HepG2 (cell line): ENCODE measurements around the gene TLNRD1. TPM values are rescaled to one million over a fixed set of nuclear protein-coding genes. Genes with fewer than 3 reads are reported as not detected.
A peak's percentile ranks its signal among the peaks of the same experiment; 100 is the strongest.

Experiments used
- CAMTA2 ChIP-seq: sonication (generic); formaldehyde crosslinking; IDR thresholded peaks from 2 replicates; pipeline ENCODE4 v1.4.0; 2020; ENCODE audit warnings: mild to moderate bottlenecking, missing genetic modification reagents, borderline replicate concordance
- ELF3 ChIP-seq: IDR thresholded peaks from 2 replicates; pipeline ENCODE4 v1.6.1; 2016; ENCODE audit warnings: missing genetic modification reagents, missing compliant biosample characterization
- HDAC6 ChIP-seq: fragments of 200-600 bp; sonication (generic); IDR thresholded peaks from 2 replicates; pipeline ENCODE4 v1.7.0; 2017; ENCODE audit warnings: mild to moderate bottlenecking, antibody characterized with exemption, low read length, low read depth
- HNF4A ChIP-seq: sonication (generic); formaldehyde crosslinking; IDR thresholded peaks from 2 replicates; pipeline ENCODE4 v1.4.0; 2020; ENCODE audit warnings: missing genetic modification reagents
- KDM1A ChIP-seq: IDR thresholded peaks from 2 replicates; pipeline ENCODE4 v1.6.1; 2016; ENCODE audit warnings: missing compliant biosample characterization
- KDM4B ChIP-seq: sonication (generic); formaldehyde crosslinking; IDR thresholded peaks from 2 replicates; pipeline ENCODE4 v1.4.0; 2020; ENCODE audit warnings: missing genetic modification reagents
- KLF12 ChIP-seq: sonication (generic); formaldehyde crosslinking; IDR thresholded peaks from 2 replicates; pipeline ENCODE4 v1.4.0; 2020; ENCODE audit warnings: missing genetic modification reagents, borderline replicate concordance
- PAF1 ChIP-seq: IDR thresholded peaks from 2 replicates; pipeline ENCODE4 v1.6.1; 2016; ENCODE audit warnings: missing genetic modification reagents, missing compliant biosample characterization
- POLR2A ChIP-seq, 2 experiments: IDR thresholded peaks; 2 replicates each; pipeline ENCODE4 v1.6.1; 2011; ENCODE audit warnings: low read depth in 2 of 2, low read length in 2 of 2, mild to moderate bottlenecking in 1 of 2, moderate library complexity in 1 of 2; ENCODE audit not compliant: insufficient read depth in 1 of 2
- REXO4 ChIP-seq: sonication (generic); formaldehyde crosslinking; IDR thresholded peaks from 2 replicates; pipeline ENCODE4 v1.8.0; 2022; ENCODE audit warnings: missing genetic modification reagents, mild to moderate bottlenecking, borderline replicate concordance
- SMAD1 ChIP-seq: sonication (generic); formaldehyde crosslinking; IDR thresholded peaks from 2 replicates; pipeline ENCODE4 v1.4.0; 2020; ENCODE audit warnings: missing genetic modification reagents, low read depth, mild to moderate bottlenecking, borderline replicate concordance
- SYNCRIP ChIP-seq: fragments of 200-400 bp; formaldehyde crosslinking; IDR thresholded peaks from 2 replicates; pipeline ENCODE4 v1.6.1; 2018; ENCODE audit warnings: mild to moderate bottlenecking, low read depth, low read length; ENCODE audit not compliant: insufficient read depth
- ZFP90 ChIP-seq: sonication (generic); formaldehyde crosslinking; IDR thresholded peaks from 2 replicates; pipeline ENCODE4 v1.8.0; 2022; ENCODE audit warnings: missing genetic modification reagents, mild to moderate bottlenecking, inconsistent platforms, borderline replicate concordance
- ZNF136 ChIP-seq: sonication (generic); formaldehyde crosslinking; IDR thresholded peaks from 2 replicates; pipeline ENCODE4 v1.8.1; 2022; ENCODE audit warnings: low read depth, mild to moderate bottlenecking, moderate library complexity, missing genetic modification reagents
- ZNF18 ChIP-seq: sonication (generic); formaldehyde crosslinking; IDR thresholded peaks from 2 replicates; pipeline ENCODE4 v1.8.0; 2022; ENCODE audit warnings: mild to moderate bottlenecking, missing genetic modification reagents; ENCODE audit not compliant: insufficient replicate concordance
- ZNF207 ChIP-seq: fragments of 450-650 bp; IDR thresholded peaks from 2 replicates; pipeline ENCODE4 v1.6.1; 2016; ENCODE audit warnings: antibody characterized with exemption, borderline replicate concordance
- ZNF256 ChIP-seq: sonication (generic); formaldehyde crosslinking; conservative IDR thresholded peaks from 2 replicates; pipeline ENCODE4 v1.4.0; 2020; ENCODE audit warnings: missing genetic modification reagents
- ZNF331 ChIP-seq: sonication (generic); formaldehyde crosslinking; IDR thresholded peaks from 2 replicates; pipeline ENCODE4 v1.4.0; 2020; ENCODE audit warnings: missing genetic modification reagents
- ZNF430 ChIP-seq: sonication (generic); formaldehyde crosslinking; IDR thresholded peaks from 2 replicates; pipeline ENCODE4 v1.9.0; 2021; ENCODE audit warnings: mild to moderate bottlenecking, missing genetic modification reagents
- ZNF879 ChIP-seq: sonication (generic); formaldehyde crosslinking; IDR thresholded peaks from 2 replicates; pipeline ENCODE4 v1.8.1; 2023; ENCODE audit warnings: missing genetic modification reagents
- ZSCAN9 ChIP-seq: IDR thresholded peaks from 2 replicates; pipeline ENCODE4 v1.6.1; 2016; ENCODE audit warnings: borderline replicate concordance
- polyA plus RNA-seq, 8 experiments: library from polyadenylated mRNA; depleted of rRNA in 3 of 8; stranded (reverse) in 7 of 8; unstranded in 1 of 8; fragments of >200 nt; fragmentation: Illumina TruSeq in 4 of 8; extraction: Trizol in 4 of 8; gene quantifications; 2 replicates each; pipeline versions ENCODE4 v1.2.1 to v1.2.3, GENCODE V29; 2011 to 2016; ENCODE audit warnings: low read depth in 4 of 8, missing spikeins in 1 of 8, mixed read lengths in 1 of 8; ENCODE audit not compliant: insufficient read depth in 1 of 8
- total RNA-seq, 5 experiments: library from RNA; depleted of rRNA; stranded (reverse); fragments of >200 nt; fragmentation: Illumina TruSeq; extraction: Trizol; gene quantifications; 2 replicates each; pipeline ENCODE4 v1.2.3, GENCODE V29; 2016; ENCODE audit warnings: low read depth in 1 of 5
- TF ChIP-seq, protein P1 (sequence below): sonication (generic); formaldehyde crosslinking; IDR thresholded peaks from 2 replicates; pipeline ENCODE4 v1.5.1; 2020; ENCODE audit warnings: mild to moderate bottlenecking, missing genetic modification reagents, moderate library complexity
- TF ChIP-seq, protein P2 (sequence below): sonication (generic); formaldehyde crosslinking; IDR thresholded peaks from 2 replicates; pipeline ENCODE4 v1.5.1; 2020; ENCODE audit warnings: missing genetic modification reagents, mild to moderate bottlenecking, borderline replicate concordance
- TF ChIP-seq, protein P3 (sequence below): sonication (generic); formaldehyde crosslinking; IDR thresholded peaks from 2 replicates; pipeline ENCODE4 v1.5.0; 2020; ENCODE audit warnings: missing genetic modification reagents, mild to moderate bottlenecking, borderline replicate concordance
- TF ChIP-seq, protein P4 (sequence below): sonication (generic); formaldehyde crosslinking; conservative IDR thresholded peaks from 2 replicates; pipeline ENCODE4 v1.4.0; 2020; ENCODE audit warnings: missing genetic modification reagents

TLNRD1 gene
- total and polyA plus RNA-seq, 2 of the 13 experiments (the other 11 are each of a cell fraction or from before 2014, with no cell fraction given): 3.4 to 5.3 TPM

DNA sequence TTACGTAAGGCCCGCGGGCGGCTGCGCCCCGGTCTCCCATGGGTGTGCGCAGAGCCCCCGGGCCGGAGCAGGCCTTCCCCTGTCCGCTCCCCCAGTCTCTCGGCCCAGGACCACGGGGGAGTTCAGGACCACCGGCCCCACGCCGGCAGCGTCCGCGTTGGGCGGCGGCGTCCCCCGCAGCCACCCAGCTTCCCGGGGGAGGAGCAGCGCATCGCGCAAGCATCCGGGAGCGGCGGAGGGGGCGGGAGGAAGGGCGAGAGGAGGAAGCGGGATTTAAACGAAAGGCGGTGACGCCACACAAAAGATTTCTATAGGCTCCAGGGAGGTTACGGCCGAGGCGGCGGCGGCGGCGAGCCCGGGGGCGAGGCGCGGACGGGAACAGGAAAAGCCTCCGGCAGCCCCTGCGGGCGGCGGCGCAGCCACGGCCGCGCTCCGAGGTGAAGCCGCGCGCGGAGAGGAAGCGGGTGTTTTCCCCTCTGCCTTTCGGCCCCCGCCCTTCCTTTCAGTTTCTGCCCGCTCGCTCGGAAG is at the start of gene TLNRD1 (continued):
- TF ChIP-seq ZSCAN9 (CRISPR knock-in tag) (0 out of 2 replicates have a peak, but pooled peaks have one; percentile 19), KDM1A (CRISPR knock-in tag) (no peak), ZNF207 (no peak), HDAC6 (no peak), ZFP90 (CRISPR knock-in tag) (no peak; the same call in 1 of the 2 replicates), CAMTA2 (CRISPR knock-in tag) (no peak), PAF1 (CRISPR knock-in tag) (no peak), POLR2A (IDR thresholded peaks at IDR 0.05; ENCODE audit: insufficient read depth in 1 of 2, low read depth in 2 of 2, low read length in 2 of 2) (peak; percentile 59 to 90; a peak in 3 of 4 replicates), SMAD1 (CRISPR knock-in tag) (no peak), HNF4A (CRISPR knock-in tag) (no peak), ZNF18 (CRISPR knock-in tag) (no peak), KDM4B (no peak; the same call in 1 of the 2 replicates), ZNF256 (CRISPR knock-in tag) (no peak), ELF3 (CRISPR knock-in tag) (peak; percentile 89), ZNF430 (CRISPR knock-in tag) (peak; percentile 26), ZNF136 (CRISPR knock-in tag) (0 out of 2 replicates have a peak, but pooled peaks have one; percentile 58), ZNF879 (CRISPR knock-in tag) (no peak), REXO4 (CRISPR knock-in tag) (0 out of 2 replicates have a peak, but pooled peaks have one; percentile 8), ZNF331 (no peak; the same call in 1 of the 2 replicates), SYNCRIP (no peak), KLF12 (CRISPR knock-in tag) (peak; percentile 65; the same call in 1 of the 2 replicates)
- TF ChIP-seq, protein P1, sequence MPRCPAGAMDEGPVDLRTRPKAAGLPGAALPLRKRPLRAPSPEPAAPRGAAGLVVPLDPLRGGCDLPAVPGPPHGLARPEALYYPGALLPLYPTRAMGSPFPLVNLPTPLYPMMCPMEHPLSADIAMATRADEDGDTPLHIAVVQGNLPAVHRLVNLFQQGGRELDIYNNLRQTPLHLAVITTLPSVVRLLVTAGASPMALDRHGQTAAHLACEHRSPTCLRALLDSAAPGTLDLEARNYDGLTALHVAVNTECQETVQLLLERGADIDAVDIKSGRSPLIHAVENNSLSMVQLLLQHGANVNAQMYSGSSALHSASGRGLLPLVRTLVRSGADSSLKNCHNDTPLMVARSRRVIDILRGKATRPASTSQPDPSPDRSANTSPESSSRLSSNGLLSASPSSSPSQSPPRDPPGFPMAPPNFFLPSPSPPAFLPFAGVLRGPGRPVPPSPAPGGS (CRISPR knock-in tag): no peak
- TF ChIP-seq, protein P2, sequence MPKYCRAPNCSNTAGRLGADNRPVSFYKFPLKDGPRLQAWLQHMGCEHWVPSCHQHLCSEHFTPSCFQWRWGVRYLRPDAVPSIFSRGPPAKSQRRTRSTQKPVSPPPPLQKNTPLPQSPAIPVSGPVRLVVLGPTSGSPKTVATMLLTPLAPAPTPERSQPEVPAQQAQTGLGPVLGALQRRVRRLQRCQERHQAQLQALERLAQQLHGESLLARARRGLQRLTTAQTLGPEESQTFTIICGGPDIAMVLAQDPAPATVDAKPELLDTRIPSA (CRISPR knock-in tag): 0 out of 2 replicates have a peak, but pooled peaks have one; percentile 11
- TF ChIP-seq, protein P3, sequence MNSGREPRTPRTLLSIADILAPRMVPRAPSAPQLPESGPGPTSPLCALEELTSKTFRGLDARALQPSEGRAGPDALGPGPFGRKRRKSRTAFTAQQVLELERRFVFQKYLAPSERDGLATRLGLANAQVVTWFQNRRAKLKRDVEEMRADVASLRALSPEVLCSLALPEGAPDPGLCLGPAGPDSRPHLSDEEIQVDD (CRISPR knock-in tag): no peak
- TF ChIP-seq, protein P4, sequence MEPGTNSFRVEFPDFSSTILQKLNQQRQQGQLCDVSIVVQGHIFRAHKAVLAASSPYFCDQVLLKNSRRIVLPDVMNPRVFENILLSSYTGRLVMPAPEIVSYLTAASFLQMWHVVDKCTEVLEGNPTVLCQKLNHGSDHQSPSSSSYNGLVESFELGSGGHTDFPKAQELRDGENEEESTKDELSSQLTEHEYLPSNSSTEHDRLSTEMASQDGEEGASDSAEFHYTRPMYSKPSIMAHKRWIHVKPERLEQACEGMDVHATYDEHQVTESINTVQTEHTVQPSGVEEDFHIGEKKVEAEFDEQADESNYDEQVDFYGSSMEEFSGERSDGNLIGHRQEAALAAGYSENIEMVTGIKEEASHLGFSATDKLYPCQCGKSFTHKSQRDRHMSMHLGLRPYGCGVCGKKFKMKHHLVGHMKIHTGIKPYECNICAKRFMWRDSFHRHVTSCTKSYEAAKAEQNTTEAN (CRISPR knock-in tag): no peak
